Measurements from ENCODE around the gene DHRS1. TPM values are rescaled to one million over a fixed set of nuclear protein-coding genes. Genes with fewer than 3 reads are reported as not detected.

The DHRS1 gene
- total RNA-seq, 1 donor from 2014 or later, result 17.5 TPM

- DNase-seq (ENCODE audit: low read depth), result no peak
Measured at GRCh38 chr14:24267516-24267915, 32.1 kb downstream of the DHRS1 start.

GRCh38 chr14:24266344-24267244 lies 33.0 kb downstream of the DHRS1 start:
- DNase-seq (ENCODE audit: low read depth), result no peak

GRCh38 chr14:24264298-24264697 lies 35.3 kb downstream of the DHRS1 start:
- DNase-seq (ENCODE audit: low read depth), result no peak

GRCh38 chr14:24263848-24264247 lies 35.7 kb downstream of the DHRS1 start:
- no peak for DNase-seq (ENCODE audit: low read depth)

- DNase-seq (ENCODE audit: low read depth), result no peak
Measured at GRCh38 chr14:24262821-24263733, 36.5 kb downstream of the DHRS1 start, which contains the start of gene TGM1. TGM1 (minus strand) TSS chr14:24263177; CDS start chr14:24262352, 825 bp downstream.

GRCh38 chr14:24261969-24262327 lies 37.6 kb downstream of the DHRS1 start:
- no peak for DNase-seq (ENCODE audit: low read depth)

GRCh38 chr14:24261256-24261968 lies 38.2 kb downstream of the DHRS1 start:
- DNase-seq (ENCODE audit: low read depth), result no peak

- DNase-seq (ENCODE audit: low read depth), result no peak
Measured at GRCh38 chr14:24260780-24261157, 38.8 kb downstream of the DHRS1 start.

- no peak for DNase-seq (ENCODE audit: low read depth)
Measured at GRCh38 chr14:24260026-24260779, 39.4 kb downstream of the DHRS1 start.

- peak; percentile 67 for DNase-seq (ENCODE audit: low read depth)
Measured at GRCh38 chr14:24259282-24260025, 40.1 kb downstream of the DHRS1 start.

GRCh38 chr14:24258548-24259265 lies 40.9 kb downstream of the DHRS1 start:
- no peak for DNase-seq (ENCODE audit: low read depth)

- DNase-seq (ENCODE audit: low read depth), result no peak
Measured at GRCh38 chr14:24258119-24258518, 41.5 kb downstream of the DHRS1 start.

- DNase-seq (ENCODE audit: low read depth), result no peak
Measured at GRCh38 chr14:24256960-24257359, 42.6 kb downstream of the DHRS1 start.

- DNase-seq (ENCODE audit: low read depth), result no peak
Measured at GRCh38 chr14:24255931-24256711, 43.5 kb downstream of the DHRS1 start.

- no peak for DNase-seq (ENCODE audit: low read depth)
Measured at GRCh38 chr14:24255438-24255837, 44.1 kb downstream of the DHRS1 start.

GRCh38 chr14:24254630-24255392 lies 44.8 kb downstream of the DHRS1 start:
- DNase-seq (ENCODE audit: low read depth), result no peak

GRCh38 chr14:24253936-24254335 lies 45.6 kb downstream of the DHRS1 start:
- DNase-seq (ENCODE audit: low read depth), result no peak
